ENCODE results near the gene ENO4.
A peak's percentile ranks its signal among the peaks of the same experiment; 100 is the strongest.

ENO4 gene, protein sequence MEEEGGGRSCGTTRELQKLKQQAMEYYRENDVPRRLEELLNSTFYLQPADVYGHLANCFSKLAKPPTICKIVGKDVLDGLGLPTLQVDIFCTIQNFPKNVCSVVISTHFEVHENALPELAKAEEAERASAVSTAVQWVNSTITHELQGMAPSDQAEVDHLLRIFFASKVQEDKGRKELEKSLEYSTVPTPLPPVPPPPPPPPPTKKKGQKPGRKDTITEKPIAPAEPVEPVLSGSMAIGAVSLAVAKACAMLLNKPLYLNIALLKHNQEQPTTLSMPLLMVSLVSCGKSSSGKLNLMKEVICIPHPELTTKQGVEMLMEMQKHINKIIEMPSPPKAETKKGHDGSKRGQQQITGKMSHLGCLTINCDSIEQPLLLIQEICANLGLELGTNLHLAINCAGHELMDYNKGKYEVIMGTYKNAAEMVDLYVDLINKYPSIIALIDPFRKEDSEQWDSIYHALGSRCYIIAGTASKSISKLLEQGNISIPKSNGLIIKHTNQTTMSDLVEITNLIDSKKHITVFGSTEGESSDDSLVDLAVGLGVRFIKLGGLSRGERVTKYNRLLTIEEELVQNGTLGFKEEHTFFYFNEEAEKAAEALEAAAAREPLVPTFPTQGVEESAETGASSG

DNA sequence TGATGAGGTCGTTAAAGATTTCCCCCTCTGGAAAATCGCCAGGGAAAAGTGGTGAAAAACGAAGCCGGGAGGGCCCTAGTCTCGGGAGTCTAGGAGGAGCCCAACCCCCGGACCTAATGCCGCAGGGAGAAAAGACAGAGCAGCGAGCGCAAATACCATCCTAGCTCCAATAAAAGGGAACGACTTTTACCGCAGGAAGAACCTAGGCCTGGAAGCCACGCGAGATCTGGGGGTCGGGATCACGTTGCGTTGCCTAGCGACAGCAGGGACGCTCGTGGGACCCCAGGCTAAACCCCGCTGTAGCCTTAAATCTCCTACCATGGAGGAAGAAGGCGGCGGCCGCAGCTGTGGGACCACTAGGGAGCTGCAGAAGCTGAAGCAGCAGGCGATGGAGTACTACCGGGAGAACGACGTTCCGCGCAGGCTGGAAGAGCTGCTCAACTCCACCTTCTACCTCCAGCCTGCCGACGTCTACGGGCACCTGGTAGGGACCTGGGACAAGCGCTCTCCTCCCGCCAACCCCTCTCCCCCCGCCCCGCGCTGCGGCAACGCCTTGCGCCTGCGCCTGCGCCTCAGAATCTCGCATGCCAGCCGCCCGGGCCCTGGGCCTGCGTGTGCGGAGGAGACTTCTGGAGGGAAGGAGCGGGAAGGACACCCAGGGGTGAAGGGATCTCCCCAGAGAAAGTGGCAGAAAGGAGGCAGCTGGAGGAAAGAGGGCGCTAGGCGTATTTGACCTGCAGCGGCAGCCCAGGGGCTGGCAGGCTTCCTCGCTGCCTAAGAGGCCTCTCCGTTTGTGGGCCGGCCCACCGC, at the start of gene ENO4:
Gene ENO4 (plus strand): TSS at position 252 of the 810 bp plus-strand sequence. CDS start 68 bp downstream, at position 320.
- DNase-seq: peak; percentile 65 to 96 (median 82)

DNA sequence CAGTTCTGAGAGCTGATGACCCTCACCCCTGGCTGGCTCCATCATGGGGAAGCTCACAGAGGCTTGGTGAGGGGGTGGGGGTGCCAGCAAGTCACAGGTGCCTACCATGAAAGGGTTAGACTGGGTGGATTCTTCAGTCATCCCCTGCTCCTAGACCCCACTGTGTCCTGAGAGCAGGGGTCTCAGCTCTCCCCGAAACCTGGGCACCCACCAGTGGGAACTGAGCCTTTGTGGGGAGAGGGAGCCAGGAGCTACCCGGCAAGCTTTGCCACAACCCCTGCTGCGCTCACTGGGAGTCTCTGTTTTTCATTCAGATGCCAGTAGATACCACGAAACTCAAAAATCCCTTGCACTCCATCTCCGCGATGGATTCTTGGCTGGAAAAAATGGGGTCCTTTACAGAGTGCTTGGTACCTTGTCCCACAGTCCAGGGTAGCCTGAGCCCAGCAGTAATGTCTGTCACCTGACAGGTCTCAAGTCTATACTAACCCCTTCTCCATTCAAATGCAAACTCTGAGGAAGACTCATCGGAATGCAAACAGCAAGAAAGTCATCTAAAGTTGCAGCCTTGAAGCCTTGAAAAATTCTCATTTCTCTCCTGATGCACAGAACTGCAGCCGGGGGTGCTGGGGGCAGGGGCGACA, 48.9 kb upstream of the ENO4 start:
- DNase-seq: peak in 1 of 10 donors; percentile 28
- intact Hi-C loops (cut with DNase I): no loop called here

More for the DNA sequence above, at the start of gene ENO4:
- intact Hi-C loops (cut with DNase I): loop anchor here (5.0 kb wide), 1 partner anchor 318 kb away; no protein-coding TSS in a partner anchor

DNA sequence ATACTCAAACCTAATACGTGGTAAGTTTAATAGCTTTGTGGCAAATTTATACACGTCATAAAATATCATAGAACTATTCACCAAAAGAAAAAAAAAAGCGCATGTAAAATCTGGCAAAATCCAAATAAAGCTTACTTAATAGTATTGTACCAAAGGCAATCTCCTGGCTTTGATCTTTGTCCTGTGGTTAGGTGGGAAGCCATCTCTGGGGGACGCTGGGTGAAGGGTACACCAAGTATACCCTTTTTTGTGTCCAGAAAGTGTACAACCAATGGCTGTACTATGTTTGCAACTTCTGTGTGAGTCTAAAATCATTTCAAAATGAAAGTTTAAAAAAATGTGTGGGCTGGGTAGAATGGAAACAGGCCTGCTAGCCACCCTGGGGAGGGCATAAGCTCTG, 47.6 kb upstream of the ENO4 start:
- peak in 1 of 10 donors; percentile 5 for DNase-seq
- intact Hi-C loops (cut with DNase I): no loop called here

DNA sequence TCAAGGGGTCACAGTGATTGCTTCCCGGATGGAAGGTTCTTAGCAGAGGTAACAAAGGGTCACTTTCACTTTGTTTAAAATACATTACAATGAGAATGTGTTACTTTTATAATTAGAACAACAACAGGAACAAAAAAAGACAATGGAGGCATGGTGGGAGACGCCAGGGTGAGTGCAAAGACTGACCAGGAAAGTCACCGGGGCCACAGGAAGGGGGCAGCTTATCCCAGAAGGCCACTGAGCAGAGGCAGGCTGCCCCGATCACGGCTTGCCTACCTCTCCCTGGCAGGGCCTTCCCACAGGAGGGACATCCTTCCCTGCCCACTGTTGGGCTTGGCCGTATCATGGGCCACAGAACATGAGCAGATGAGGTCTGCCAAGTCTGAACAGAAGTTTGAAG, 46.8 kb upstream of the ENO4 start:
- intact Hi-C loops (cut with DNase I): no loop called here
- DNase-seq: peak in 1 of 10 donors; percentile 46

DNA sequence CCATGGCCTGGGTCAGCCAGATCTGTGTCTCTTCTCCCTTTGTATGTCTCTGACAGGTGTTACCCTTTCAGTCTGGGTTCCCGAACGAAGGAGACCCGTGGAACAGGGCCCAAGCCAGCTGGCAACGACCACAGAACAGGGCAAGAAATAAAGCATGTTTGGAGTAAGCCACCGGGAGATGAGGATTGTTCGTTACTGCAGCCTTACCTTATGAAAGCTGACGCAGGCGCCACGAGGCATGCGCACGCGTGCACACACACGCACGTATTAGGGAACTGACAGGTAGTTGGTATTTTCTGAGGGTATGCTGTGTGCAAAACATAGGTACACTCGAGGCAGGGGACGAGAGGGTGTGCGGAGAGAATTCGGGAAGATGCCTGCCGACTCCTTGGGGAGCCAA, 46.4 kb upstream of the ENO4 start:
- no peak for DNase-seq
- intact Hi-C loops (cut with DNase I): no loop called here

DNA sequence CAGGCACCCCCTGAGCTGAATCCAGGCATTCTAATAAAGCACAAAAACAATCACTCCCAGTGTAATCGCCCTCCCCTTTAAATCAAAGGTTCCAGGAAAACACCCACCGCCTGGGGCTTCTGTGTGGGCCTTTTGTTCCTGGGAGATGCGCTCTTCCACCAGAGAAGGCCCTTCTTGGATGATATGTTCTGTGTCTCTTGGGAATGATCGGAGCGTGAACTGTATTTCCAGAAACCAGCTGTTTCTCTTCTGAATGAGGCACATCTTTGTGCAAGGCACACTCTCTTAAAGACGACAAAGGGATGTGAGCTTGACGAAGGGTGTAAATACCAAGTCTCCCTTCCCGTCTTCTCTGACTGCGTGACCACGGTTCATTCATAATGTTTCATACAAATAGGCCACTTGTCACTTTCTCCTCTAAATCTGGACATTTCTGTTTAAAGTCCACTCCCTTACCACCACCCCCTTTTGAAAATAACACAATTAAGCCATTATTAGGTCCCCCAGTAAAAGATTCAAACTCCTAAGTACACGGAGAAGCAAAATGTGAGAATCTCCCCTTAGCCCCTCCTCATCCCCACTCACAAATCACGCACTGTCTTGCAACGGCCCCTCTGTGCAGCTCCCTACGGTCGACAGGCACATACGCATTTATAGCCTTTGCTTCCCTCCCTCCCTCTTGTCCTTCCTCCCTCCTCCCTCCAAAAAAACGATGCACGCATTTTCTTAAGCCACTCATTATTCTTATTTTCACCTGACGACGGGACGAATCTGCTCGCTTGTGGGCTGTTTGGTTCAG, 45.6 kb upstream of the ENO4 start:
- intact Hi-C loops (cut with DNase I): no loop called here
- DNase-seq: no peak

DNA sequence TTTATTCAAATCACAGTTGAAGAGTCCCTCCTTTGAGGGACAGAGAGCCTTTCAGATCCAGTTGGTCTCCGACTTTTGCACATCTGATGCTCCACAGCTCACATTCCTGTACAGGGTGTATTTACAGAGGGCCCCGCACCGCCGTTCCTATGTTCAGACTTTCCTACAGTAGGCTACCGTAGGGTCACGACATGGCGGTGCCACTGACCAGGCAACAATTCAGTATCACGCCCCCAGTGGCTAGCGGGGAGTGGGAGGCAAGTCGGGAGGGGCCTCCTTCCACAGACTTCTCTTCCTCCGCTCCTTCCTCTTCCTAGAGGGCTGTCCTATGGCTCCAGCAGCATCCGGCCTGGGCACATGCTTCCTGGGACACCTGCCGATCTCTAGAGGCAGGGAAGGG, 40.6 kb upstream of the ENO4 start:
- intact Hi-C loops (cut with DNase I): no loop called here

DNA sequence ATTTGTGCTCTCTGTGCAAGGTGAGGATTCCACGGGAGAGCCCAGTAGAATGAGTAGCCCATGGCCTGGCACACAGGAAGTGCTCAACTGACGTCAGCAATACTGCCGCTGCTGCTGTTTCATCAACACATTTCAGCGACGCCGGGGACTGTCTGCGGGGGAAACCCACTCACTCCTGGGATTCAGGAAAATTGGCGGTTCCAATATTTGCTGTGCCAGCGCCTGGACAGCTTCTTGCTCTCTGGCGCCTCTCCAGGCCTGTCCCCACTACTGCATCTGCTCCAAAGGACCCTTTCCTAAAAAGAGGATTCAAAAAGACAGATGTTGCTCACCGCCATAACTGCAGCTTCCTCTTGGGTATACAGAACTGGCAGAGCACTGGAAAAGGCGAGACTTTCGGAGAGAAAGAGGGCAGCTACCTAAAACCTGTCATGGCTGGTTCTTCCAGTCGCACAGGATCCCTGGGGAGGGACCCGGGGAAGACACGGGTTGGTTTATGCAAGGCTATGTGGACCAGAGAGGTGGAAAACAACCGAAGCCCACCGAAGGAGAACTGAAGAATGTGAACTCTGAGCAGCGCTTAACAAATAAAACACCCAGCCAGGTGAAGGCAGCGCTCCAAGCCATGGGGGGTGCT, 39.7 kb upstream of the ENO4 start:
- no peak for DNase-seq
- intact Hi-C loops (cut with DNase I): no loop called here

More for the DNA sequence above, 40.6 kb upstream of the ENO4 start:
- peak in 1 of 10 donors; percentile 68 for DNase-seq

DNA sequence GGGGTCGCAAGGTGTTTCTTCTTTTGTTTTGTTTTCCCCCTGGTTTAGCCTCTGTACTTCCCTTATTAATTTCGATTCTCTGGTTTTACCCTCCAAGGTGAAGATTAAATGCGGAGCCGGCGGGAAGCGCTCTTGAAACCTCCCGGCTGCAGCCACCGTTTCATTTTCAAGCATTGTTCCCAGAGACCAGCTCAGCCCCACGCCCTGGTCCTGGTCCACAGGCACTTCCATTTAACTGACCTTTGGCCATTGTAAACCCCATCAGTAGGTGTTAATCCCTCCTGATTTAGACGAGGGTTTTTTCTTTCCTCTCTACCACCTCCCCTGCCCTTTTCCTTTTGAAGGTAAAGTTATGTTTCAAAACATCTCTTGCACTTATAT, 39.2 kb upstream of the ENO4 start:
- intact Hi-C loops (cut with DNase I): no loop called here
- no peak for DNase-seq

DNA sequence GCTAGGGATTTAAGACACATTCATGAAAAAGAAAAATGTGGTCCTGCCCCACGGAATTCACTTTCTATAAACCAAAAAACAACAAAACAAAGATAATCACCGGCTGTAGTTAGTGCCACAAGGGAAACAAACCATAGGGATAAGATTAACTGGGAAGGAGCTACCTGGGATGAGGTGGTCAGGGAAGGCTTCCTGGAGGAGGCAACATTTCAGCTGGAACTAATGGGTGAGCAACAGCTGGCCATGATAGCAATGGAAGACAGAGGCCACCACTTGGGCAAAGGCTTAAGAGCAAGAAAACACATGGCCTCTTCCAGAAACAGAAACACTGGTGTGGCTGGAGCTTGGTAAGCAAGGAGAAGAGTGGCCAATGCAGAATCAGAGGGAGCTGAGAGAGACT, 38.4 kb upstream of the ENO4 start:
- DNase-seq: no peak
- intact Hi-C loops (cut with DNase I): no loop called here

DNA sequence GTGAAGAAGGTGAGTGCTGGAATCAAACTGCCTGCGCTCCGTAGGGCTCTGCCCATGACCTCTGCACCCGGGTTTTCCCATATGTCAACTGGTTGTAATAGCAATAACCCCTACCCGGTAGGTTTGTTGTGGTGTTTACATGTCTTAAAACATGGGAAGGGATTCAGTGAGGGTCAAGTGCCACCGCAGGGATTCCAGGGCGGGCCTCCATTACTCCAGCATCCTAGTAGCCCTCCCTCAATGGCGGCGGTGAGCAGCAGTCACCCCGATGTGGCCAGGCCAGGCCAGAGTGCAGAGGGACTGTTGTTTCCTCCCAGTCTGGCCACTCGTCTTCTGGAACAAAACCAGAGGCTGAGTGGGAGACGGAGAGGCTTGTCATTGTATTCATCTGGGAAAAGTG, 37.6 kb upstream of the ENO4 start:
- DNase-seq: no peak
- intact Hi-C loops (cut with DNase I): no loop called here

DNA sequence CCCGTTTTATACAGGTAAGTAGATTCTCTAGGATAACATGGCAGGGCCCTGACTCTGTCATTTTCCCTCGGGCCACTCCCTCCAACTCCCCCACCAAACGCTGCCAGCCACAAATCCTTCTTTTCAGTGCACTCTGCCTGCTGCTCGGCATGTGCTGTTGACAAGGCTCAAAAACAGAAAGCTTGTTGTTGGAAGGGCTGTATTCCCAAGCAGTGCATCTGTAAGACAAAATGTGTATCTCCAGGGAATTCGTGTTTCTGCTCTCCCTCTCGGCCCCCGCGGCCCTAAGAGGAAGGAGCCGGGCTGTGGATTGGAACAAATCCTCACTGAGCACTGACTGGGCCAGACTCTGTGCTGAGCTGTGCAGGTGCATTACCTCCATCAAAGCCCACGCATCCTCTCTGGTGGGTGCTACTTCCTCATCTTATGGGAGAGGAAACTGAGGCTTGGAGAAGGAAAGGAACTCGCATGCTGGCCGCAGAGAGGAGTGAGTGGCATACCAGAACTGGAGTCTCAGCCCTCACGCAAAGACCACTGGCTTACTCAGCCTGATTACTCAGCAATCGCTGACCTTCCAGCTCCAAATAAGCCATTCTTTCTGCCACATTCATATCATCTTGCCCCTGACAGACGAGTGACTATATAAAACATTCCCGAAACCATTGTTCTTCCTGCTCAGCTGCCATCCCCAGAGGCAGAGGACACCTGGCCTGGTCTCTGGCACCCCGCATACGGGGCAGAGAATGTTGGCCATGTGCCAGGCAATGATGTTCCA, 33.5 kb upstream of the ENO4 start:
- intact Hi-C loops (cut with DNase I): no loop called here
- no peak for DNase-seq

DNA sequence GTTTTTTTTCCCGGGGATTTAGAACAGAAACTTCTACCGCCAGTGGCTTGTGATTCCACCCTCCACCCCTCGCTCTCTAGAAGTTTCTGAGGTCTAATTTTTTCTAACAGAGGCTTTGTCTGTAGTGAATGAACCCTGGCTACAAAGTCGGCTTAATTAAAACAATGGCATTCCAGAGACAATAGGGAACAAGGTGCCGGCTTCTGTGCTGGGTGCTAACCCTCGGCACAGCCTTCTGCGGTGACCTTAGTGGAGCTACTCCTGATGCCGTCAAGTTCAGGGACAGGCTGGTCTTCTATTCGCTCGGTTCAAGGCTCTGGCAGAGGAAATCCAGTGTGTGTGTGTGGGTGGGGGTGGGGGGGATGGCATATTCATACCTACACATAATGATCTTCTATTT, 32.1 kb upstream of the ENO4 start:
- DNase-seq: no peak
- intact Hi-C loops (cut with DNase I): no loop called here

DNA sequence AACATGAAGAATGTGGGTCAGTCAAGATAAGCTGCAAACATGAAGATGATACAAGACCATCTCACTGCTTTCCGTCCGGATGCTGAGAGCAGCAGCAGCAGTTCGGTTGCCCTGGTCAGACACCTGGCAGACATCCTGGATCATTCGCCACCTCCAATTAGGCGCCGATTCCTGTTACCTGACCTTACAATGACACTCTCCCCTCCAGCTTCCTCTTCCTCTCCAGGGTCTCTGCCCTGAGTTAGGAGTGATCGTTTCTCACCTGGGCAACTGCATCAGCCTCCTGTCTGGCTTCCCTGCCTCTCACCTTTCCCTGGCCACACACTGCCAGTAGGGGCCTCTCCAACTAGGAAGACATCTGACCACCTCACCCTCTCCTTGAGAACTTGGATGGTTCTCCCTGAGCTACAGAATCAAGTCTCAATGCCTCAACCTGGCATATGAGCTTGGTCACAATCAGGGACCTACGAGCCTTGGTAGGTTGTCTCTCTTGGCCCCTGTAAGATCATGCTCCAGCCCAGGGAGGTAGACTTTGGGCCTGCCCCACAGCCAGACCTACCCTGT, 31.4 kb upstream of the ENO4 start:
- intact Hi-C loops (cut with DNase I): no loop called here
- DNase-seq: no peak

DNA sequence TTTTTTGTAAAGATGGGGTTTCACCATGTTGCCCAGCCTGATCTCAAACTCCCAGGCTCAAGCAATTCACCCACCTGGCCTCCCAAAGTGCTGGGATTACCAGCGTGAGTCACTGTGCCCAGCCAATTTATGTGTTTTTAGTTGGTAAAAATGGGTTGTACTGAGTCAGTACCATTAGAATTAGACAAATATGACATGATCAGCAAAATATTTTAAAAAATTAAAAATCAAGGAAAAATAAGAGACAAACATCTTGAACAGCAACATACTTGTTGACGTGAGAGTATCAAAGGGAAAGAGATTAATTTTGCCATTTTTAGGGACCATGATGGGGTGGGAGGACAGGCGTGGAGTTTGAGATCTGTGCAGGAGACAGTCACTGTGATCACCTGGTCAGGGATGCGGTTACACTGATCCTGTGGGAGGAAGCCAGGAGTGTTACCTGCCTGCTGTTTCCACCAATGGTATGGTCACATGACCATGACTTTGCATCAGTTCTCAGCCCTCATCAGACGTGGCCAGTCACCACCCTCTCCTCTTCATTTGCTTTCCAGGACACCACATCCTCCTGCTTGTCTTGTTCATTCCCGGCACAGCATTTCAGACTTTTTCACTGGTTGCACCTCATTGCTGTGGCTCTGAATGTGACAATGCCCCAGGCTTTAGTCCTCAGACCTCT, 29.2 kb upstream of the ENO4 start:
- intact Hi-C loops (cut with DNase I): no loop called here

DNA sequence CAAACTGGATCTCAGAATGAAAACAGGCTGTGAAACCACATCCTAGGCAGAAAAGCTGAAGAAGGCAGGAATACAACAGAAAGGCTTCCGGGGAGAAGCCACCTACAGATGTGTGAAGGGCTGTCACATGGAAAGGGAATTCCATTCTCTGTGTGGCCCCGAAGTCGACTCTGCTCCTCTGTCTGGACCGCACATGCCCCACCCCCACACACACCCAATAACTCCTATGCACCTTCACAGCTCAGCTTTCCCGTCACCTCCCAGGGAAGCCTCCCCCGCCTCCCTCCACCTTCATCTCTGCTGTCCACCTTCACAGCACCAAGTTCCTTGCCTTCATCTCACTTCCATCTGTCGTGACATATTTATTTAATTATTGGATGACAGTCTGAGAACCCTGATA, 23.4 kb upstream of the ENO4 start:
- intact Hi-C loops (cut with DNase I): no loop called here
- no peak for DNase-seq

More for the DNA sequence above, 29.2 kb upstream of the ENO4 start:
- no peak for DNase-seq

DNA sequence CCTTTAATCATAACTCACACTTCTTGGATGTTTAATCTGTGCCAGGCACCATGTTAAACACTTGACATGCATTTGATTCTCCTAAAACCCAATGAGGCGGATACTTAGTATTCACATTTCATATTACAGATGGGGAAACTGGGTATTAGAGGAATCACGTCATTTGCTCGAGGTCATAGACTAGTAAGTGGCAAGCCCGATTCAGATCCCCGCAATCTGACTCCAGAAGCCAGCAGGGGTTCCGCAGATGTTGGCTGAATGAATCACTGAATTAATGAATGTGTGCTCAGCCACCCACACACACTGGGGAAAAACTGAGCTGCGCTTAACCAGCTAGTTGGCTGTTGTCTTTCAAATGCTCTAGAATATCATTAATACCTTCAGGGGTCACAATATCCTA, 22.5 kb upstream of the ENO4 start:
- DNase-seq: no peak
- intact Hi-C loops (cut with DNase I): no loop called here

DNA sequence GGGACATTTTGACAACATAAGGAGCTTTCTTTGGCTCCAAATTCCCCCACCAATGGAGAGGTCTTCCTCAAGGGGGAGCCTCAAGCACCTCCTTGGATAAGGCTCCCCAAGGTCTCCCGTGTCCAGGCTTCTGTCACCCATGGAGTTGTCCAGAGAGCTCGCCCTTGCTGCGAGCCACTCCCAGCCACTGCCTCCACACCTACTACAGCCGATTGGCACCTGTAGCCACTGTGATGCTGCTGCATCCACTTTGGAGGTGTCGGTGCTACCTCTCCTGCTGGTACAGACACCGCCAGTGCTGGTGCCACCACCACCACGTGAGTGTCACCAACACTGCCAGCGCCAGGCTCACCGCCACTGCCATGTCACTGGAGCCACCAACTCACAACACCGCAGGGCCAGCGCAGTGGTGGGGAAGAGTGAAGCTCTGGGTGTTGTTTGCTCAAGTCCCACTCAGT, 22.1 kb upstream of the ENO4 start:
- intact Hi-C loops (cut with DNase I): no loop called here

More for the DNA sequence above, 22.1 kb upstream of the ENO4 start:
- DNase-seq: no peak

Measured in posterior cingulate gyrus (tissue), 11 donors.